Sigmoid colon (tissue), 7 donors: Measurements from ENCODE around the gene PARP8. TPM values are rescaled to one million over a fixed set of nuclear protein-coding genes. Genes with fewer than 3 reads are reported as not detected.

ENCODE experiments used
- DNase-seq: peaks from one replicate; pipeline ENCODE4 v3.0.0-alpha.2; 2019
- H3K27ac ChIP-seq, 4 donors: fragments of 200-600 bp; sonication (generic); one replicate each; pipeline ENCODE4 v1.5.1; 2016 to 2019; ENCODE audit warnings: mild to moderate bottlenecking in 1 of 4
- H3K27me3 ChIP-seq, 3 donors: fragments of 200-600 bp; sonication (generic); one replicate each; pipeline ENCODE4 v1.5.1; 2019; ENCODE audit warnings: mild to moderate bottlenecking in 1 of 3
- H3K36me3 ChIP-seq, 4 donors: fragments of 200-600 bp; sonication (generic); one replicate each; pipeline ENCODE4 v1.5.1; 2016 to 2019
- H3K4me1 ChIP-seq, 4 donors: fragments of 200-600 bp; sonication (generic); one replicate each; pipeline ENCODE4 v1.5.1; 2017 to 2019
- H3K4me3 ChIP-seq, 4 donors: fragments of 200-600 bp; sonication (generic); one replicate each; pipeline ENCODE4 v1.5.1; 2017 to 2019; ENCODE audit warnings: mild to moderate bottlenecking in 2 of 4, moderate library complexity in 1 of 4
- H3K9me3 ChIP-seq, 4 donors: fragments of 200-600 bp in 3 of 4; sonication (generic) in 3 of 4; one replicate each; pipeline versions ENCODE4 v1.5.1 to v1.6.1; 2013 to 2019
- EP300 ChIP-seq, 4 donors: sonication (generic); formaldehyde crosslinking; IDR thresholded peaks; one replicate each; pipeline ENCODE4 v1.6.1; 2017; ENCODE audit warnings: antibody characterized with exemption in 4 of 4
- POLR2A ChIP-seq, 2 donors: fragments of 450-650 bp; IDR thresholded peaks; one replicate each; pipeline ENCODE4 v1.6.1; 2016; ENCODE audit warnings: antibody characterized with exemption in 2 of 2, mild to moderate bottlenecking in 2 of 2, moderate library complexity in 2 of 2
- POLR2AphosphoS5 ChIP-seq, 4 donors: sonication (generic); formaldehyde crosslinking; IDR thresholded peaks; one replicate each; pipeline ENCODE4 v1.6.1; 2017; ENCODE audit warnings: antibody characterized with exemption in 4 of 4
- WGBS, 2 donors: extraction: QIAGEN DNeasy Blood & Tissue Kit; methylation state at CpG; one replicate each; pipeline ENCODE4 v1.1.7; 2013; 5-methylcytosine and 5-hydroxymethylcytosine counted together
- intact Hi-C: fragments of 100-400 bp; cut with DNase I; formaldehyde crosslinking; loops from one replicate; pipeline ENCODE4 v1.15.1; 2023
- polyA plus RNA-seq, 3 donors: library from polyadenylated mRNA; stranded (reverse); fragments of 200-250 nt; gene quantifications; one replicate each; pipeline ENCODE4 v1.2.3, GENCODE V29; 2013
- total RNA-seq, 4 donors: library from RNA; depleted of rRNA; stranded (reverse); fragments of >200 nt; gene quantifications; one replicate each; pipeline ENCODE4 v1.1.0, GENCODE V29; 2016
- TF ChIP-seq, protein P1 (sequence below), 4 experiments: fragments of 450-650 bp in 3 of 4; fragments of 200-600 bp in 1 of 4; IDR thresholded peaks; one replicate each; pipeline ENCODE4 v1.5.1; 2016 to 2019; ENCODE audit warnings: antibody characterized with exemption in 4 of 4, mild to moderate bottlenecking in 3 of 4, moderate library complexity in 2 of 4
- donor health status: healthy with polysubstance abuse.
- donor health status: Bipolar disorder and iron deficiency.
- donor health status: healthy.

Gene PARP8
- total and polyA plus RNA-seq, 7 donors: 1.8 to 26.9 (median 13.3) TPM

DNA sequence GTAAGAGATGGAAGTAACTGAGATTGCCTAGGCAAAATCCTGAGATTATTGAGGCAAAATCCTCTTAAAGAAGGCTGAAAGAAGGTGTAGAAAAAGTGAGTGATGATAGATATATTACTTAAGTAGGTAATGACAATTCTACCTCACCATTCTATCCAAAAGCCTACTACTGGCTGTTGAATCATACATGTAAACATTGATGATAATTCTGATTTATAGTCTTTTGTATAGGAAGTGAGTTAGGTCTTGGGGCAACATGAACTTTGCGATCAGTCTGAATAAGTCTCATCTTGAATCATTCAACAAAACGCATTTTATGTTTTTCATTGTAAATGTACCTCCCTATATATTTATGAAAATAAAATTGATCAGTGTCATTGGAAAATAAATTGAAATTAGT is 99.6 kb downstream of the PARP8 start:
- Histone ChIP-seq H3K27ac (no peak overlapping the region), H3K4me3 (no peak overlapping the region), H3K27me3 (no peaks in the 10 kb centered on the region), H3K9me3 (no peaks in the 10 kb centered on the region), H3K36me3 (peaks cover 0 to 7% (median 0%) of the 10 kb centered on the region in 4 donors), H3K4me1 (no peaks in the 10 kb centered on the region)
- 92 to 97% methylated on average over 2 of the region's 2 CpGs for WGBS, 2 donors
- intact Hi-C loops: no loop called here
- no peak for DNase-seq
- TF ChIP-seq EP300 (IDR thresholded peaks at IDR 0.05): no peak
- no peak for TF ChIP-seq POLR2A (IDR thresholded peaks at IDR 0.05)
- TF ChIP-seq, protein P1, sequence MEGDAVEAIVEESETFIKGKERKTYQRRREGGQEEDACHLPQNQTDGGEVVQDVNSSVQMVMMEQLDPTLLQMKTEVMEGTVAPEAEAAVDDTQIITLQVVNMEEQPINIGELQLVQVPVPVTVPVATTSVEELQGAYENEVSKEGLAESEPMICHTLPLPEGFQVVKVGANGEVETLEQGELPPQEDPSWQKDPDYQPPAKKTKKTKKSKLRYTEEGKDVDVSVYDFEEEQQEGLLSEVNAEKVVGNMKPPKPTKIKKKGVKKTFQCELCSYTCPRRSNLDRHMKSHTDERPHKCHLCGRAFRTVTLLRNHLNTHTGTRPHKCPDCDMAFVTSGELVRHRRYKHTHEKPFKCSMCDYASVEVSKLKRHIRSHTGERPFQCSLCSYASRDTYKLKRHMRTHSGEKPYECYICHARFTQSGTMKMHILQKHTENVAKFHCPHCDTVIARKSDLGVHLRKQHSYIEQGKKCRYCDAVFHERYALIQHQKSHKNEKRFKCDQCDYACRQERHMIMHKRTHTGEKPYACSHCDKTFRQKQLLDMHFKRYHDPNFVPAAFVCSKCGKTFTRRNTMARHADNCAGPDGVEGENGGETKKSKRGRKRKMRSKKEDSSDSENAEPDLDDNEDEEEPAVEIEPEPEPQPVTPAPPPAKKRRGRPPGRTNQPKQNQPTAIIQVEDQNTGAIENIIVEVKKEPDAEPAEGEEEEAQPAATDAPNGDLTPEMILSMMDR (IDR thresholded peaks at IDR 0.05): no peak
- TF ChIP-seq POLR2AphosphoS5 (IDR thresholded peaks at IDR 0.05): no peak

DNA sequence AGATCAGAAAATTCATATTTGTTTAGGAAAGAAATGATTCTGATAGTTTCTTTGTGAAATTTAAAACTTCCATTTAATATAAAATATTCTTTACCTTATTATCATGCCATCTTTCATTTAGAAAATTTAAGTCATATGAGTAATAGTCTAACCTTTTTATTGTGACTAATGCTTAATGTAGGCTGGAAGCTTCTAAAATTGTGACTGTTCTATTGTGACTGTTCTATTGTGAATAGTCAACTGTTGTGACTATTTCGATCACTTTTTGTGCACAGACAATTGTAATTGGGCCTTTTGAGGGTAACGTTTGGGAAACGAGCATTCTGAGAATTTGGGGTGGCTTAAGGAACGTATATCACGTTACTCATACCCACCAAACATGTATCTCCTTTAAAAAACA is 100.0 kb downstream of the PARP8 start:
- intact Hi-C loops: no loop called here
- TF ChIP-seq POLR2A (IDR thresholded peaks at IDR 0.05) (no peak), EP300 (IDR thresholded peaks at IDR 0.05) (no peak), POLR2AphosphoS5 (IDR thresholded peaks at IDR 0.05) (no peak)
- TF ChIP-seq, protein P1 (IDR thresholded peaks at IDR 0.05): no peak
- Histone ChIP-seq H3K4me1 (no peaks in the 10 kb centered on the region), H3K36me3 (peaks cover 0 to 7% (median 0%) of the 10 kb centered on the region in 4 donors), H3K4me3 (no peak overlapping the region), H3K9me3 (no peaks in the 10 kb centered on the region), H3K27me3 (no peaks in the 10 kb centered on the region), H3K27ac (no peak overlapping the region)
- no peak for DNase-seq
- WGBS, 2 donors: 84 to 98% methylated on average over 5 of the region's 5 CpGs

DNA sequence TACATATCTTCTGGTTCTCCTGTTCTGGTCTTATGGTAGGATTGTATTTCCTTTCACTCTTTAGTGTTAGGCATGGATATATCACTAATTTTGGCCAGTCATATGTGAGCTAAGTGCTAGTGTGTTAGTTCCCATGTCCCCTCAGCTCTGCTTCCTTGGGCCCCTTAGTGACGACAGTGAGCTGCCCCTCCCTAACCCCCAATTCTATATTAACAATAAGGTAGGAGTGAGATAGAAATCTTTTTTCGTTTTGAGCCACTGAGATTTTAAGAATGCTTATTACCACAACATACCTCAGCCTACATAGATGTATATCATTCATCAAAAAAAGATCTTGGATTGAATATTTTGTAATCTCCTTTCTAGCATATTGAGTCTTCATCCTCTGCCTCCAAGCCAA is 100.5 kb downstream of the PARP8 start:
- no peak overlapping the region for H3K27ac ChIP-seq
- H3K9me3 ChIP-seq: no peaks in the 10 kb centered on the region
- no peaks in the 10 kb centered on the region for H3K4me1 ChIP-seq
- no peak overlapping the region for H3K4me3 ChIP-seq
- WGBS, 2 donors: 61 to 83% methylated on average over 2 of the region's 2 CpGs
- H3K27me3 ChIP-seq: no peaks in the 10 kb centered on the region
- no peak for TF ChIP-seq POLR2AphosphoS5 (IDR thresholded peaks at IDR 0.05)
- no peak for TF ChIP-seq EP300 (IDR thresholded peaks at IDR 0.05)
- TF ChIP-seq, protein P1 (IDR thresholded peaks at IDR 0.05): no peak
- TF ChIP-seq POLR2A (IDR thresholded peaks at IDR 0.05): no peak
- H3K36me3 ChIP-seq: peaks cover 0 to 7% (median 0%) of the 10 kb centered on the region in 4 donors
- intact Hi-C loops: no loop called here
- DNase-seq: no peak

DNA sequence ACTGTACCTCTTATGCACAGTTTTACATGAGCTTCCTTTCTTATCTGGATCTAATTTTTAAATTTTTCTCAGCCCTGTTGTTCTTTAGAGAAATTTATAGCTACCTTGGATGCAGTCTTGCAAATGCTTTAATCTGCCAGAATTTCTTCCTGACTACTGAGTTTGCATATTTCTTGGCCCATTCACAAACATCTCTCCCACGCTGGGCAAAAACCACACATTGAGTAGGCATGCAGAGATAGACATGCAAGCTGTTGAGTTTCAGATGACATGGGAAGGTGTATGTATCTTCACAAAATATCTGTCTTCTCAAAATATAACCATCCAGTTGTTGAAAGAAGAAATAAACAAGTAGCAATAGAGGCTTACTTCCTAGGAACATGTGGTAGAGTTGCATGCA is 101.2 kb downstream of the PARP8 start:
- intact Hi-C loops: no loop called here
- no peaks in the 10 kb centered on the region for H3K9me3 ChIP-seq
- no peak overlapping the region for H3K4me3 ChIP-seq
- 56 to 70% methylated on average over 1 of the region's 1 CpG for WGBS, 2 donors
- no peaks in the 10 kb centered on the region for H3K4me1 ChIP-seq
- peaks cover 0 to 7% (median 0%) of the 10 kb centered on the region in 4 donors for H3K36me3 ChIP-seq
- no peak for DNase-seq
- no peaks in the 10 kb centered on the region for H3K27me3 ChIP-seq
- TF ChIP-seq, protein P1 (IDR thresholded peaks at IDR 0.05): no peak
- no peak for TF ChIP-seq POLR2A (IDR thresholded peaks at IDR 0.05)
- no peak for TF ChIP-seq POLR2AphosphoS5 (IDR thresholded peaks at IDR 0.05)
- no peak for TF ChIP-seq EP300 (IDR thresholded peaks at IDR 0.05)
- no peak overlapping the region for H3K27ac ChIP-seq

DNA sequence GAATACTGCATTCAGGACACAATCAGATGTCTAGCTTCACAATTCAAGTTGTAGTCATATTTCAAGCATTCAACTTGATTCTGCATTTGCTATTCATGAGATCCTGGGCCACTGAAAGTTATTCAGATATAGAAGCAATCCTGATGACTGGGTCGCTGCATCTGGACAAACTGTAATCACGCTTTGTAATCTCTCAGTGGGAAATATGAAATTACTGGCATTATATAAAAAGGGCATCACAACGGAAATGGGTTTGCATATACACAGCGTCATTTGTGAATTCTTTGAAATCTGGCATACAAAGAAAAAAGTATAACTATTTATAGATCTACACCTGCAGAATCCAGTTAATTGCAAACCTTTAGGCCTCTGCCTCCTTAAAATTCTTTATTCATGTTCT is 102.2 kb downstream of the PARP8 start:
- TF ChIP-seq POLR2AphosphoS5 (IDR thresholded peaks at IDR 0.05) (no peak), EP300 (IDR thresholded peaks at IDR 0.05) (no peak)
- TF ChIP-seq, protein P1 (IDR thresholded peaks at IDR 0.05): no peak
- no peaks in the 10 kb centered on the region for H3K9me3 ChIP-seq
- 85 to 86% methylated on average over 4 of the region's 4 CpGs for WGBS, 2 donors

More for the DNA sequence above, 102.2 kb downstream of the PARP8 start:
- Histone ChIP-seq H3K36me3 (peaks cover 0 to 7% (median 0%) of the 10 kb centered on the region in 4 donors), H3K4me3 (no peak overlapping the region), H3K4me1 (no peaks in the 10 kb centered on the region), H3K27me3 (no peaks in the 10 kb centered on the region), H3K27ac (no peak overlapping the region)
- no peak for DNase-seq
- intact Hi-C loops: no loop called here
